ENCODE data around the gene TAS1R2.
A peak's percentile ranks its signal among the peaks of the same experiment; 100 is the strongest.
"Not testable (repeated sequence)": the region's sequence is repeated elsewhere in the genome, so short reads cannot be mapped to it uniquely, and the experiment has no call there.

TAS1R2 gene

DNA sequence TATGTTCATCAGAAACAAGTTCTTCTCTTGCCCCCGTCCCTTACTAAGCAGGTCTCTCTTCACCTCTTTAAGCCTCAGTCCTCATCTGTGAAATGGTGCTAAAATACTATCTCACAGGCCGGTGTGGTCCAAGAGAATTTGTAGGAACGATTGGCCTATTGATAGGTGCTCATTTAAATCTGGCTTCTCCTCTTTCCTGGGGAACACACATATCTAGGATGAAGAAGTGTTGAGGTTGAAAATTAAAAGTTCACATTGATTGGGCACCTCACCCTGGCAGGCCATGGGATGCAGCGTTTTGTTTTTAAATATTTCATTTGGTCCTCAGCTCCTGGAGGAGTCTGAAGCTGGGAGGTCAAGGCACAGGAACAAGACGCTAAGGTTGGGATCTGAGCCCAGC, 8.9 kb upstream of the TAS1R2 start:
- no peak for DNase-seq

DNA sequence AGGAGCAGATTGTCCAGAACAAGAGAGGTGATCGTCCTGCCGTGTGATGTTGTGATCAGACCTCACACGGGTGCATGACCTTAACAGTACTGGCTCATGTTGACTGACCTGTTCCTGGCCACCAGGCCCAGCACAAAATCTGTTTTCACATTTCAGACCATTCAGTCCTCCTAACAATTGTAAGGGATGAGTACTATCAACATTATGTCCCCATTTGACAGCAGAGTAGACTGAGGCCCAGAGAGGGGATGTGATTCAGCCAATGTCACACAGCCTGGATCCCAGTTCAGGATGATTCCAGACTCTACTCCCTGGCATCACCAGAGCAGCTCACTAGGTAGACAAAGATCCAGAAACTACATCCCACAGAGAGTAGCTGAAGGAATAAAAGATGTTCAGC, 7.4 kb upstream of the TAS1R2 start:
- DNase-seq = no peak

DNA sequence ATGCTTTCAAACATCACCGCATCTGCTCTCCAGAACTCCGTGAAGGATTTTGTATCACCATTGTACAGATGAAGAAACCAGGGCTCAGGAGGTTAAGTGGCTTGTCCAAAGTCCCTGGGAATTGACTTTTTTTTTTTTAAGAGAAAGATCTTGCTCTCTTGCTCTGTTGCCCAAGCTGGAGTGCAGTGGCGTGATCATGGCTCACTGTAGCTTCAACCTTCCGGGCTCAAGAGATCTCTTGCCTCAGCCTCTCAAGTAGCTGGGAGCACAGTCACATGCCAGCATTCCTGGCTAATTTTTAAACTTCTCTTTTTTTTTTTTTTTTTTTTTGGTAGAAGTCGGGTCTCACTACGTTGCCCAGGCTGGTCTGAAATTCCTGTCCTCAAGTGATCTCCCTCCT, 6.9 kb upstream of the TAS1R2 start:
- no peak for DNase-seq

DNA sequence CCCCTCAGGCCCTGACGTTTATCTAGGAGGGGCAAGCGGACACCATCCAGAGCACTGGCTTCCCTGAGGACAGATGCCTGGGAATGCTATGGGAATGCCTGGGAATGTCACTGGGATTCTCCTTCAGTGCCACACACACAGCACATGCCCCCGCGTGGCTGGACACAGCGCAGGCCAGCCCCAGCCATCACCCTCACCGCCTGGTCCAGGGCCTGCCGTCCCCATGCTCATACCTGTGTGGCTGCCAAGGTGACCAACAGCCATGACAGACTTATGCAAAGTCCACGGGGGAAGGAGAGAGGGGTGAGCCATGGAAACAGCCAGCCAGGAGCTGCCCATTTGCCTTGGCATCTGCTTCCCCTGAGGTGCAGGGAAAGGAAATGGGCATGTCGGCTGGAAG, 5.7 kb upstream of the TAS1R2 start:
- DNase-seq = no peak

DNA sequence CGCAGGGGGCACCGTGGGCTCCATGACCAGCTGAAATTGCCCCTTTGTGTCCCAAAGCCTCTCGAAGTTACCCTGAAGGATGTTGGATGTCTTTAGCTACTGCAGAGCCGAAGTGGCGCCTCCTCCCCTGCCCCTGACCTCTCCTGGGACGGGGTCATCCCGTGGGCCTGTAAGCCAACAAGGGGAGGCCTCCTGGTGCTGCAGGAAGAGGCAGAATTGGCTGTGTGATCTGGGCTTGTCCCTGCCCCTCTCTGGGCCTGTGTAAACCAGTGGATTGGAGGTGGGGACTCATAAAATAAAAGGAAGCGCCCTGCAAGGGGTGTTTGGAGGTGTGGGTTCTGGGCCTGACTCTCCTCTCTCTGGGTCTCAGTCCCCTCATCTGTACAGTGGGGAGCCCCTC, 2.1 kb upstream of the TAS1R2 start:
- DNase-seq = no peak

DNA sequence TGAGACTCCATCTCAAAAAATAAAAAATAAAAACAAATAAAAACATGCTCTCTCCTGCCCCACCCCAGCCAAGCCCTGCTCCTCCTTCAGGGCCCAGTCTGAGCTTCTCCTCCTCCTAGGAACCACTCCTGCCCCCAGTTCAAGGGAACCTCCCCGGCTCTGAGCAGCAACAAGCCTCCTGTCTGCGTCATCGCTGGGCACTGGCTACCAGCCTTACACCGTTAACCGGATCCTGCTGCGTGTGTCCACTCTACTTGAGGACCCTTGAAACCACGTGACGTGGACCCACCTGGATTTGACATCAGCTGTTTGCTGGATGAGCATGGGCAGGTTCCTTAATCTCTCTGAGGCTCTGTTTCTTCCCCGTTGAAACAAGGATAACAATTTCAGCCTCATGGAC, 1.6 kb upstream of the TAS1R2 start:
- DNase-seq = no peak

DNA sequence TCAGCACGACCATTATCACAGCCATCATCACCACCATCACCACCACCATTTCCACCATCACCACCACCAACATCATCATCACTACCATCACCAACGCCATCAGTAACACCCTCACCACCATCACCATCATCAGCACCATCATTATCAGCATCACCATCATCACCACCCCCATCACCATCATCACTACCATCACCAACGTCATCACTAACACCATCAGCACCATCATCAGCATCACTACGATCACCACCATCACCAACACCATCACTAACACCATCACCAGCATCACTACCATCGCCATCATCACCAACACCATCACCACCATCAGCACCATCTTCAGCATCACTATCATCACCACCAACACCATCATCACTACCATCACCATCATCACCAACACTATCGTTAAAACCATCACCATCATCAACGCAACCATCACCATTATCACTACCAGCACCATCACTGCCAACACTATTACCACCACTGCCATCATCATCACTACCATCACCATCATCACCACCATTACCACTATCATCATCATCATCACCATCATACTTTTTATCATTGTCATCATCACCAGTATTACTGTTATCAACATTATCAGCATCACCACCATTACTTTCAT, 1.3 kb downstream of the TAS1R2 start:
- no peak for DNase-seq

DNA sequence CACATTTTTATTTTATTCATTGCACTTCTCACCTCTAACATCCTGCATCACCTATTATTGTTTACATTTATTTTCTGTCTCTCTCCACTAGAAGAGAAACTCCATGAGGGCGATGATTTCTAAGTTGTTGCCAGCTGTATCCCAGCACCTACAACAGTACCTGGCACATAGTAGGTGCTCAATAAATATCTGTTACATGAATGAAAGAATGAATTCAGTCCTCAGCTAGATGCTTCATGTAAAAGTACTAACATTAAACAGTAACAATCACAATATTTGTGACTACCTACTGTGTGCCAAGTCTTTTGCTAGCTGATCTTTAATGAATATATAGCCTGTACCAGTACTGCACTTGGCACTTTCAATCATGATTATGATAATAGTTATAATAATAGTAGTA, 3.0 kb downstream of the TAS1R2 start:
- DNase-seq = no peak

DNA sequence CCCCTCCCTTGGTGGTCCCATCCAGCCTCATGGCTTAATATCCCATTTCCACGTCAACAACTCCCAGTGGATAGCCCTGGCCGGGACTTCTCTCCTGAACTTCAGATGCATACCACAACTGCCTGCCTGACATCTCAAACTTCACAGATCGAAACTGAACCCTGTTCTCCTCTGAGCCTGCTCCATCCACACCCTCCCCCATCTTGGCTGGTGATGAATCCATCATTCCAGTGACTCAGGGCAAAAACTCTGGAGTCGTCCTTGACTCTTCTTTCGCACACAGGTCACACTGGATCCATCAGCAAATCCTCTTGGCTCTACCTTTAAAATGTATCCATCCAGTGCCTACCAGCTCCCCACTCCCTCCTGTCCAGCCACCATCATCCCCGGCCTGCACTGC, 3.9 kb downstream of the TAS1R2 start:
- DNase-seq = no peak

DNA sequence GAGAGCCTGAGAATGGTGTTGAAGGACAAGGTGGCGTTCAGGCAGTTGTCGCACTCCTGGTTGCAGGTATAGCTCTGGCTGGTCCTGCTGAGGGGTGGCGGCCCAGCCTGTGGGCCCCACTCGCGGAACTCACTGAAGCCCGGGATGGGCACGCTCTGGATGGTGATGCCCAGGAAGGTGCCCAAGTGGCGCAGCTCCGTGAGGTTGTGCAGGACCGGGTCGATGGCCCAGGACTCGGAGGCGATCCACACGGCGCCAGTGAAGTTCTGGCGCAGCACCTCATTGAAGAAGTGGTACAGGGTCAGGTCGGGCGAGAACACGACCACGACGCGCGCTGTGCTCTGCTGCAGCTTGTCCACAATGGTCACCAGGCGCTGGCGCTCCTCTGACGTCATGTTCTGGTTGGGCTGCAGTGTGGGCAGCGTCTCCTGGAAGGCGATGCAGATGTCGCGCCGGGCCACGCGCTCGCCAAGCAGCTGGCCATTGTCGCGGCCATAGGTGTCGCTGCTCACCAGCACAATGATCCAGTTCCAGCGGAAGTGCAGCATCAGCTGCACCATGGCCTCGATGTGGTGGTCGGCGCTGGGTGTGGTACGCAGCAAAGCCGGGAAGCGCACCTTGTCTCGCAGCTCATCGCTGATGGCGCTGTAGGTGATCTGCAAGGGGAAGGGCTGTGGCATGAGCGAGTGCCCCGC, 5.0 kb downstream of the TAS1R2 start:
- no peak for DNase-seq

DNA sequence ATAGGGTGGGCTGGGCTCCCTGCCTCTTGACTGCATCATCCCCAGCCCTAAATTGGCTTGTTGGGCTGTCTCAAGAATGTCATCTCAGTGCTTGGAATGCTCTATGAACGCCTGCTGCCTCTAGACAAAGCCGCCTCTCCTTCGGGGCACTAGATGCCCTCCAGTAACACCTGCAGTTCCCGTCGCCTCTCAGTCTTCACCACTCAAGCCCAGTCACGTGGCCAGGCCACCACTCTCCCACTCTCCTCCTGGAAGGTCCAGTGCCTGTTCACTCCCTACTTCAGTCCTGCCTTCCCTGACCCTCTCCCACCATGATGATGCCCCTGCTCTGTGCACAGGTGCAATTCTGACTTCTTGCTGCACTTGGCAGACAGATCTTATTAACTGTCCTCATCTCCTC, 7.0 kb downstream of the TAS1R2 start:
- DNase-seq = no peak

DNA sequence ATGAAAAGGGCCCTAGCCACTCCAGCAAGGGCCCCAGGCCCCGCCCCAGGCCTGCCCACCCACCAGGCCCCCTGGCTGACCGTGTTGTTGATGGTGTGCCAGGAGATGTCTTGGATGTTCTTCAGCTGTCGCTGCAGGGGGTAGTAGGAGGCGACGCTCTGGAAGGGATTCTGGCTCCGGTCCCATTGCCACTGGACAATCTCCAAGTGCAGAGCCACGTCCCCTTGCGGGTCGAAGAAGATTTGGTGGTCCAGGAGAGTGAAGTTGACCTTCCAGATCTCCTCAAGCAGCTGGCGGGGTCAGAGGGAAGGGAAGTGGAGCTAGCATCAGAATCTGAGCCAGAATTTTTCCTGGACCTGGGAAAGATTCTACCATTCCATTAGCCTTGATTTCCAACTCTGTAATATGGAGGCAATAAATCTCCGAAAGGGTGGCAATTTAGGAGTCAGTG, 10.2 kb downstream of the TAS1R2 start:
- peak; percentile 12 for DNase-seq

DNA sequence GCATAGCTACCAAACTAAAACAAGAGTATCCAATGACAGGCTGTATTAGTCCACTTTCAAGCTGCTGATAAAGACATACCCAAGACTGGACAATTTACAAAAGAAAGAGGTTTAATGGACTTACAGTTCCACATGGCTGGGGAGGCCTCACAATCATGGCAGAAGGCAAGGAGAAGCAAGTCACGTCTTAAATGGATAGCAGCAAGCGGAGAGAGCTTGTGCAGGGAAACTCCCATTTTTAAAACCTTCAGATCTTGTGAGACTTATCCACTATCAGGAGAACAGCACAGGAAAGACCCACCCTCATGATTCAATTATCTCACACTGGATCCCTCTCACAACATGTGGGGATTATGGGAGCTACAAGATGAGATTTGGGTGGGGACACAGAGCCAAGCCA, 11.7 kb downstream of the TAS1R2 start:
- DNase-seq = not testable (repeated sequence)

DNA sequence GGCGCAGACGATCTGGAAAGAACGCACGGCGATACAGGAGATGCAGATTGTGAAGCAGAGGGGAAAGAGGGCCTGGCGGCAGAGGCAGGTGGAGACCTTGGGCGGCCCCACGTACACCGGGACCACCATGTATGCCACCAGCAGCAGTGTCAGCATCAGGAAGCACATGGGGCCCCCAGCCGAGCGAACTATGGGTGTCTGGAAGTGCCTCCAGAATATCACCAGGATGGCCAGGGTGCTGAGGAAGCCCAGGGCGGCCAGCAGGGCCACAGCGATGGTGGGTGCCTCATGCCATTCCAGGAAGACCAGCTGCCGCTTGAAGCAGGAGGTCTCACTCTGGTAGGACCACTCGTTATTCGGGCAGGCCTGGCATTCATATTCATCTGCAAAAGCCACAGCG, 19.3 kb downstream of the TAS1R2 start:
- DNase-seq = no peak

DNA sequence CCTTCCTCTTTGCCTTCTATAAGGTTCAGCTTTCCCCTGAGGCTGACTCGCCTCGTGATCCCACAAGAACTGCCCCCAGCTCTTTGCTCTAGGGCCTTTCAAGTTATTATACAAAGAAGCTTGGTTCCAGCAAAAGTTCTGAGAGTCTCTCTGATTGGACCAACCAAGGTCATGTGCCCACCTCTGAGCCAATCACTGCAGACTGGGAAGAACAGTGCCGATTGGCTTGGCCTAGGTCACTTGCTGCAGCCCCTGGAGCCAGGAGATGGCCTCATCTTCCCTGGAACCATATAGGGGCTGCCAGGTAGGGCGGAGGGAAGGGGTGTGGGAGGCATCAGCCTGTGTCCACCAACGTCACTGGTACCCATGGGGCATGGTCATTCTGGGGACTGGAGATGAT, 22.8 kb downstream of the TAS1R2 start:
- no peak for DNase-seq

DNA sequence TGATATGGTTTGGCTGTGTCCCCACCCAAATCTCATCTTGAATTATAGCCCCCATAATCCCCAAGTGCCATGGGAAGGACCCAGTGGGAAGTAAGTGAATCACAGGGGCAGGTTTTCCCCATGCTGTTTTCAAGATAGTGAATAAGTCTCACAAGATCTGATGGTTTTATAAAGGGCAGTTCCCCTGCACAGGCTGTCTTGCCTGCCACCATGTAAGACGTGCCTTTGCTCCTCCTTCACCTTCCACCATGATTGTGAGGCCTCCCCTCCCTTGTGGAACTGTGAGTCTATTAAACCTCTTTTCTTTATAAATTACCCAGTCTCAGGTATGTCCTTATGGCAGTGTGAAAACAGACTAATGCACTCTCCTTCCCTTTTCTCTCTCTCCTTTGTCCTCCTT, 27.1 kb downstream of the TAS1R2 start:
- not testable (repeated sequence) for DNase-seq

DNA sequence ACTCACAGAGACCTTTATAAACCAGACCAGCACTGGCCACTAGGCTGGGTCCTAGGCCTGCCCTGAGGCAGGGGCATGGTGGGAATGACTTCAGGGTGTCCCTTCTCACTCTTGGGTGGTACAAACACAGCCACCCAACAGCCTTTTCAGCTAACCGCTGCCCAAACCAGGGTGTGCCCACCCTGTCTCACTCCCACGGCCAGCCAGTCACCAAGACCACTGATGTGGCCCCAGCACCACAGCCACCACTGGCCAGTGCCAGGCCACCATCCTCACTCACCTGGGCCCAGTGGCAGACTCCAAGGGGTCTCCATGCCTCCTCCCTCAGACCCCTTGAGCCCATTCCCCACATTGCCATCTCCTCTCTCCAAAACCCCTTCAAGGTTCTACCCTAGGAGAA, 27.8 kb downstream of the TAS1R2 start:
- no peak for DNase-seq

DNA sequence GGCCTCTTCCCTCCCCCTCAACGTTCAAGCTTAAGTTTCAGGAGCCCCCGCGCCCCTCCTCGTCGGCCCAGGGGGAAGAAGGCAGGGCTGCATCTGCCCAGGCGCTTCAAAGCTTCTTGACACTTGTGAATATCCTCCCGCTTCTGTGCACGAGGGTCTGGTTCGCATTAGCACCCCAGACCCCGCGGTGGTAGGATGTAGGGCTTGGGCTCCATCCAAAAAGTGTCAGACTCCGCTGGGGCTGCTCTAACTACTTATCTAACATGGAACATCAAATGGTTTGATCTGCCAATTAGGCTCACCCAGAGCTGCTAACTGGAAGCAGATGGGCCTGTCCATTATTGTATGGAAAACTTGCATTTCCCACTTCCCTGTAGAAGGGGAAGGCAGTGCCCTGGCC, 28.9 kb downstream of the TAS1R2 start:
- no peak for DNase-seq

DNA sequence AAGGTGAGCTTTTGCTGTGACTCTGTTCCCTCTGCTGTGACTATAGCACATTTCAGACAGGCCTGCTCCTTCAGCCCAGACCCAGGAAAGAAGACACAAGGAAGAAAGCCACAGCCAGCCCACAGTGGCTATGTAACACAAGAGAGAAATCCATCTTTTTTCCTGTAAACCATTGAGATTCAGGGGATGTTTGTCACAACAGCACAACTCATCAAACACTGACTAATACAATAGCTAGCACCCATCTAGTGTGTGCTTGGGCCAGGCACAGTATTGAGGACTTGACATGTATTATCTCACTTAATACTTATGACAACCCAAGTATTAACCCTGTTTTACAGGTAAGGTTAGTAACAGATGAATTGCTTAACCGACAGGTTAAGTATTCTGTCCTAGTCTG, 29.8 kb downstream of the TAS1R2 start:
- no peak for DNase-seq

DNA sequence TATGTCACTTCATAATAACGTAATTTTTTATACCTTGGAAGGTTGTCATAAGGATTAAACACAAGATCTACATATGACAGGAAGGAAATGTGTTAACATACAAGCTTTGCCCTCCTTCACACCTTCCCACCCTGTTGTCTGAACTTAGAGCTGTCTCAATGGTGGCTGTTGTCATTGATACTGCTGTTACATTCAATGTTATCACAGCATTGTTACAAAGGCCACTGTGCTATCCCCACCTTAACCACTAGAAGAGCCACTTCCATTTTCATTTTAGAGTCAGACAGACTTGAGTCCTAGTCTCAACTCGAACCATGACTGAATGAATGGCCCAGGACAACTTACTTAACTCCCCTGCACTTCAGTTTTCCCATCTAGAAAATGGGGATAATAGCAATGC, 31.2 kb downstream of the TAS1R2 start:
- no peak for DNase-seq

DNA sequence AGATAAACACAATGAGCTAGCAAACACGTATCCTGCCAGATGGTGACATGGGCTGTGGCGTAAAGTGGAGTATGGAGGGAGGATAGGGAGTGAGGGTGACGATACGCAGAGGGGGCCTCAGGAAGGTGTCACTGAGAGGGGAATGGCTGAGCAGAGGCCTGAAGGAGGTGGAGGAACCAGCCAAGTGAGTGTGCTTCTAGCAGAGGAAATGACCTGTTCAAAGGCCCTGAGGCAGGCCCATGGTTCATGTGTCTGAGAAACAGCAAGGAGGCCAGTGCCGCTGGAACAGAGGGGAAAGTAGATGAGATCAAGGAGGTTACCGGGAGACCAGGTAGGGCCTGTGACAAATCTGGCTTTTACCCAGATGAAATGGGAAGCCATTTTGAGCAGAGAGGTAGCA, 36.0 kb downstream of the TAS1R2 start:
- no peak for DNase-seq

DNA sequence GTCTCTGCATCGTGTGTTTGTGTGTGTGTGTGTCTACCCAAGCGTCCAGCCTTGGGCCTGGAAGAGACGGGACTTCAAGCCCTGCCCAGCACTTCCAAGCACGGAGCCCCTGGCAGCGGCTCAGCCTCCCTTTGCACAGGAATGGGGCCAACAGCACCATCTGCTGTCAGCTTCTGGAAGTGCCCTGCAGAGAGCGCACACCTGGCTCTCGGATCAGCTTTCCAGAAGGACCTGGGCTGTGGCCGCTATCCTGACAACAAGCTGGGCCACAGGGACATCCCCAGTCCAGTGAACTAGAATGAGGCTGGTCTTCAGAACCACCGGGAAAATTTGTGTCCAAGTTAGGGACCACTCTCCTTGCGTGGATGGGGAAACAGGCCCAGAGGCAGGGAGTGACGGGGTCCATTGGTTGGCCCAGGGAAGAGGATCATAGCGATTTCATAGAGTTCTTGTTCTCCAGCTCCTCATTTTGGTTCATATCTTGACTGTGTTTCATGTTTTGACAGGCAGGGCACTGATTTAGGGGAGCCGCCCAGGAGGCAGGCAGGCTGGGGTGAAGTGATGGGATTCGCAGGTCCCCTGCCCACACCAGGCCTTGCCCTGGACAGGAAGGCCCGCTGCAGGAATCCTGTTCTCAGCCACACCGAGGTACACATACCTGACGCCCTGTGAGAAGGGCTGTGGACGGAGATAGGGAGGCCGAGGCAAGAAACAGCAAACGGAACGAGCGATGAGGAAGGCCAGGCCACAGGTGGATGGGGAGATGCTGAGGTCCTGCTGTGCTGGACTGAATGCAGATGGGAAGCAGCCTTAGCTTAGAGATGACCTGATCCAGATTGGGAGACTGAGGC, 38.4 kb downstream of the TAS1R2 start:
- peak; percentile 6 for DNase-seq

DNA sequence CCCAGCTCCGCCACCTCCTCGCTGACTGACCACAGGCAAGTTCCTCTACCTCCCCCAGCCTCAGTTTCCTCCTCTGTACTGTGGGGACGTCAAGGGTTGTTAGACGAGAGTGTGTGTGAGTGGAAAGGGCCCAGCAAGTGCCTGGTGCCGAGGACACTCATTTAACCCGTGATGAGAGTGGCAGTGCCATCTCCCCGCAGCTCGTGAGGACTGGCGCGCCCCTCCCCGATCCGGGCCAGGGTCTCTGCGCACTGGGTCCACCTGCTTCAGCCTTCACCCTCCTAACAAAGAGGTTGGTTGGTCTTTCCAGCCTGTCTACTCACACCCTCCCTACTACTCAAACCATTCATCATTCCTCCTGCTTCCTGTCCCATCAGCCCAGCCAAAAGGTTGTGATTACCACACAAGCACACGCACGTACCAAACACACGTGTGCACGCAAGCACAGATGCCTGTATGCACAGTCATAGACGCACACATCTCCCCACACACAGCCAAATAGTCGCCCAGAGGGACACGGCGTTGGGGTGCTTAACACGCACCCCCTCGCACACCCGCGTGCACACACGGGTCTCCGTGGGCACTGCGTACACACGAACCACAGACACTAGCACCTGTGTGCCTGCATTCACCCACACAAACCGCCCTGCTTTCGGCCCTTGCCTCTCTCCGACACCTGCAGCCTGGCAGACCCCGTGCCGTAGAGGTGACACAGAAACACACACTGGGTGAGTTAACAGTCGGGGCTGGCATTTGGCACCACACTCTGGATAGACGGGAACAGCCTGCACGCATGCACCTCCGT, 39.3 kb downstream of the TAS1R2 start:
- no peak for DNase-seq
